HepG2 (cell line): ENCODE data around the gene ITPK1. TPM values are rescaled to one million over a fixed set of nuclear protein-coding genes. Genes with fewer than 3 reads are reported as not detected.

Source experiments
- ATAC-seq: fragments of 200-7000 bp; cut with Tn5 transposase; 3 replicates; pipeline ENCODE4 v1.9.1; 2020; ENCODE audit warnings: mild to moderate bottlenecking, moderate library complexity
- BruUV-seq: library from RNA; stranded (reverse); fragments of 400-500 nt; replicated peaks from 2 replicates; lab custom pipeline; 2021; lab: Mats Ljungman, UMichigan
- CTCF ChIA-PET: fragments of 300-600 bp; formaldehyde crosslinking; extraction: SDS; loops from one replicate; lab custom pipeline; 2021; ENCODE audit warnings: low total read pairs, inconsistent platforms, low intra/inter-chr PET ratio; lab: Yijun Ruan, JAX
- POLR2A ChIA-PET: fragments of 350-600 bp; sonication (Branson Sonifier 250); formaldehyde crosslinking; loops from one replicate; lab custom pipeline; 2020; ENCODE audit warnings: antibody characterized with exemption, inconsistent platforms; lab: Yijun Ruan, JAX
- DNase-seq: peaks from one replicate; pipeline ENCODE4 v3.0.0-alpha.2; 2015; ENCODE audit warnings: low spot score
- FAIRE-seq: peaks from 3 replicates; lab custom pipeline; 2011; peaks lifted over from hg19 to GRCh38; lab: Jason Lieb, UNC
- H2AFZ ChIP-seq: one replicate; pipeline ENCODE4 v1.6.1; 2011; ENCODE audit warnings: low read length, inconsistent platforms
- H3K27ac ChIP-seq: fragments of 300-600 bp; 3 replicates; pipeline ENCODE4 v1.8.0; 2011; ENCODE audit warnings: mixed run types, mild to moderate bottlenecking, mixed read lengths, low read length, inconsistent platforms; ENCODE audit not compliant: insufficient read depth; ENCODE audit errors: extremely low read length
- H3K27me3 ChIP-seq, 2 experiments: fragments of 200-600 bp in 1 of 2; 2 replicates in 1 of 2; 3 replicates in 1 of 2; pipeline versions ENCODE4 v1.6.0 to v1.8.0; 2011; ENCODE audit warnings: low read length in 2 of 2, mild to moderate bottlenecking in 2 of 2, moderate library complexity in 2 of 2, inconsistent platforms in 1 of 2; ENCODE audit not compliant: insufficient read depth in 2 of 2, control insufficient read depth in 1 of 2
- H3K36me3 ChIP-seq, 2 experiments: fragments of 200-600 bp in 1 of 2; replicated peaks in 1 of 2; 2 replicates in 1 of 2; 3 replicates in 1 of 2; pipeline versions ENCODE4 v1.5.1 to v1.8.0; 2011; ENCODE audit warnings: low read length in 2 of 2, inconsistent platforms in 1 of 2; ENCODE audit not compliant: insufficient read depth in 2 of 2, control insufficient read depth in 1 of 2
- H3K4me1 ChIP-seq: 2 replicates; pipeline ENCODE4 v1.5.1; 2012; ENCODE audit warnings: low read length, inconsistent platforms; ENCODE audit not compliant: insufficient read depth
- H3K4me2 ChIP-seq: 2 replicates; pipeline ENCODE4 v1.6.0; 2011; ENCODE audit warnings: low read depth, low read length, inconsistent platforms
- H3K4me3 ChIP-seq, 3 experiments: fragments of 200-600 bp in 1 of 3; sonication (generic), shearing (Covaris generic) in 1 of 3; replicated peaks in 1 of 3; 2 replicates each; pipeline ENCODE4 v1.5.1; 2011 to 2016; ENCODE audit warnings: low read length in 3 of 3, inconsistent platforms in 2 of 3, low read depth in 2 of 3, mild to moderate bottlenecking in 2 of 3, control low read depth in 1 of 3, mixed read lengths in 1 of 3; ENCODE audit not compliant: insufficient read depth in 1 of 3
- H3K79me2 ChIP-seq: one replicate; pipeline ENCODE4 v1.6.1; 2011; ENCODE audit warnings: low read length, inconsistent platforms; ENCODE audit not compliant: insufficient read depth
- H3K9ac ChIP-seq: 2 replicates; pipeline ENCODE4 v1.6.0; 2011; ENCODE audit warnings: mild to moderate bottlenecking, low read depth, low read length, inconsistent platforms; ENCODE audit not compliant: insufficient read depth
- H3K9me3 ChIP-seq: 2 replicates; pipeline ENCODE4 v1.5.1; 2012; ENCODE audit warnings: mild to moderate bottlenecking, low read length
- H4K20me1 ChIP-seq: 2 replicates; pipeline ENCODE4 v1.6.0; 2011; ENCODE audit warnings: inconsistent platforms, mild to moderate bottlenecking, low read length, moderate library complexity; ENCODE audit not compliant: insufficient read depth
- ARID4A ChIP-seq: sonication (generic); formaldehyde crosslinking; IDR thresholded peaks from 2 replicates; pipeline ENCODE4 v1.5.0; 2020; ENCODE audit warnings: mild to moderate bottlenecking, missing genetic modification reagents, borderline replicate concordance
- ATM ChIP-seq: fragments of 450-650 bp; IDR thresholded peaks from 2 replicates; pipeline ENCODE4 v1.7.1; 2017; ENCODE audit warnings: mild to moderate bottlenecking, borderline replicate concordance
- HMG20B ChIP-seq: conservative IDR thresholded peaks from 2 replicates; pipeline ENCODE4 v1.6.1; 2016; ENCODE audit warnings: missing genetic modification reagents, missing compliant biosample characterization
- MXD1 ChIP-seq: sonication (generic); formaldehyde crosslinking; IDR thresholded peaks from 2 replicates; pipeline ENCODE4 v1.4.0; 2020; ENCODE audit warnings: mild to moderate bottlenecking, missing genetic modification reagents
- TCF7L2 ChIP-seq: IDR thresholded peaks from 2 replicates; pipeline ENCODE4 v1.6.1; 2011; ENCODE audit warnings: mild to moderate bottlenecking, low read depth, low read length, moderate library complexity
- ZFP1 ChIP-seq: IDR thresholded peaks from 2 replicates; pipeline ENCODE4 v1.6.1; 2016
- ZNF276 ChIP-seq: sonication (generic); formaldehyde crosslinking; IDR thresholded peaks from 2 replicates; pipeline ENCODE4 v1.4.0; 2020; ENCODE audit warnings: mild to moderate bottlenecking, low read depth, missing genetic modification reagents
- ZNF296 ChIP-seq: sonication (generic); formaldehyde crosslinking; conservative IDR thresholded peaks from 2 replicates; pipeline ENCODE4 v1.5.0; 2020; ENCODE audit warnings: mild to moderate bottlenecking, missing genetic modification reagents
- WGBS: methylation state at CpG from one replicate; pipeline ENCODE4 v1.1.6; 2017; ENCODE audit warnings: low lambda C conversion rate; 5-methylcytosine and 5-hydroxymethylcytosine counted together
- in situ Hi-C: cut with HindIII; loops from 2 replicates; pipeline ENCODE4 v1.10.0; 2017; ENCODE audit warnings: low pct_unique_long_range_greater_than_20kb; ENCODE audit not compliant: extremely low pct_ligation_motif_present
- intact Hi-C: fragments of 100-400 bp; cut with micrococcal nuclease; formaldehyde crosslinking; loops from one replicate; pipeline ENCODE4 v1.10.0; 2022; ENCODE audit not compliant: unreplicated experiment
- polyA plus RNA-seq, 8 experiments: library from polyadenylated mRNA; depleted of rRNA in 3 of 8; stranded (reverse) in 7 of 8; unstranded in 1 of 8; fragments of >200 nt; fragmentation: Illumina TruSeq in 4 of 8; extraction: Trizol in 4 of 8; gene quantifications; 2 replicates each; pipeline versions ENCODE4 v1.2.1 to v1.2.3, GENCODE V29; 2011 to 2016; ENCODE audit warnings: low read depth in 4 of 8, missing spikeins in 1 of 8, mixed read lengths in 1 of 8; ENCODE audit not compliant: insufficient read depth in 1 of 8
- total RNA-seq, 5 experiments: library from RNA; depleted of rRNA; stranded (reverse); fragments of >200 nt; fragmentation: Illumina TruSeq; extraction: Trizol; gene quantifications; 2 replicates each; pipeline ENCODE4 v1.2.3, GENCODE V29; 2016; ENCODE audit warnings: low read depth in 1 of 5
- TF ChIP-seq, protein P1 (sequence below): sonication (generic); formaldehyde crosslinking; IDR thresholded peaks from 2 replicates; pipeline ENCODE4 v1.5.0; 2020; ENCODE audit warnings: mild to moderate bottlenecking, missing genetic modification reagents
- TF ChIP-seq, protein P2 (sequence below): sonication (generic); IDR thresholded peaks from 2 replicates; pipeline ENCODE4 v1.6.1; 2016; ENCODE audit warnings: low read depth, borderline replicate concordance

Gene ITPK1
- total and polyA plus RNA-seq, 2 of the 13 experiments (the other 11 are each of a cell fraction or from before 2014, with no cell fraction given) = 20.5 to 47.5 TPM

- TF ChIP-seq ARID4A (no peak), ZFP1 (CRISPR knock-in tag) (no peak), ZNF296 (CRISPR knock-in tag) (no peak), ATM (no peak), TCF7L2 (no peak), ZNF276 (CRISPR knock-in tag) (no peak), HMG20B (CRISPR knock-in tag) (no peak), MXD1 (CRISPR knock-in tag) (no peak)
- TF ChIP-seq, protein P1, sequence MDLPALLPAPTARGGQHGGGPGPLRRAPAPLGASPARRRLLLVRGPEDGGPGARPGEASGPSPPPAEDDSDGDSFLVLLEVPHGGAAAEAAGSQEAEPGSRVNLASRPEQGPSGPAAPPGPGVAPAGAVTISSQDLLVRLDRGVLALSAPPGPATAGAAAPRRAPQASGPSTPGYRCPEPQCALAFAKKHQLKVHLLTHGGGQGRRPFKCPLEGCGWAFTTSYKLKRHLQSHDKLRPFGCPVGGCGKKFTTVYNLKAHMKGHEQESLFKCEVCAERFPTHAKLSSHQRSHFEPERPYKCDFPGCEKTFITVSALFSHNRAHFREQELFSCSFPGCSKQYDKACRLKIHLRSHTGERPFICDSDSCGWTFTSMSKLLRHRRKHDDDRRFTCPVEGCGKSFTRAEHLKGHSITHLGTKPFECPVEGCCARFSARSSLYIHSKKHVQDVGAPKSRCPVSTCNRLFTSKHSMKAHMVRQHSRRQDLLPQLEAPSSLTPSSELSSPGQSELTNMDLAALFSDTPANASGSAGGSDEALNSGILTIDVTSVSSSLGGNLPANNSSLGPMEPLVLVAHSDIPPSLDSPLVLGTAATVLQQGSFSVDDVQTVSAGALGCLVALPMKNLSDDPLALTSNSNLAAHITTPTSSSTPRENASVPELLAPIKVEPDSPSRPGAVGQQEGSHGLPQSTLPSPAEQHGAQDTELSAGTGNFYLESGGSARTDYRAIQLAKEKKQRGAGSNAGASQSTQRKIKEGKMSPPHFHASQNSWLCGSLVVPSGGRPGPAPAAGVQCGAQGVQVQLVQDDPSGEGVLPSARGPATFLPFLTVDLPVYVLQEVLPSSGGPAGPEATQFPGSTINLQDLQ (CRISPR knock-in tag) = no peak
- TF ChIP-seq, protein P2, sequence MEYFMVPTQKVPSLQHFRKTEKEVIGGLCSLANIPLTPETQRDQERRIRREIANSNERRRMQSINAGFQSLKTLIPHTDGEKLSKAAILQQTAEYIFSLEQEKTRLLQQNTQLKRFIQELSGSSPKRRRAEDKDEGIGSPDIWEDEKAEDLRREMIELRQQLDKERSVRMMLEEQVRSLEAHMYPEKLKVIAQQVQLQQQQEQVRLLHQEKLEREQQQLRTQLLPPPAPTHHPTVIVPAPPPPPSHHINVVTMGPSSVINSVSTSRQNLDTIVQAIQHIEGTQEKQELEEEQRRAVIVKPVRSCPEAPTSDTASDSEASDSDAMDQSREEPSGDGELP = no peak
- ChIA-PET CTCF (no interaction called here), POLR2A (no interaction called here)
- Histone ChIP-seq H3K27ac (no peak overlapping the region), H3K79me2 (no peaks in the 10 kb centered on the region), H3K4me3 (no peak overlapping the region), H3K4me1 (no peaks in the 10 kb centered on the region), H3K9ac (no peak overlapping the region), H3K9me3 (no peaks in the 10 kb centered on the region), H3K4me2 (no peak overlapping the region), H4K20me1 (no peaks in the 10 kb centered on the region), H3K36me3 (peaks cover 5 to 29% of the 10 kb centered on the region in 2 experiments; a peak in 2 of 5 replicates), H3K27me3 (no peaks in the 10 kb centered on the region; a peak in 1 of 5 replicates), H2AFZ (no peak overlapping the region)
- WGBS = 95% methylated on average over 5 of the region's 5 CpGs
- no peak for ATAC-seq
- no TSS peak for BruUV-seq
- in situ Hi-C loops (loop anchor here (5.0 to 10.0 kb wide), 2 partner anchors 160 to 182 kb away; partner anchors contain the start of gene ITPK1), intact Hi-C loops (no loop called here)
- FAIRE-seq = no peak
- no peak for DNase-seq
These were observed 160.8 kb downstream of the ITPK1 start for GRCh38 chr14:92954933-92955332.
